HG03460 (cell line): ENCODE measurements around the gene TFF2.

ENCODE experiments used
- ATAC-seq: cut with Tn5 transposase; IDR thresholded peaks from one replicate; pipeline ENCODE4 v1.9.1; 2021; ENCODE audit not compliant: unreplicated experiment

The TFF2 gene

DNA sequence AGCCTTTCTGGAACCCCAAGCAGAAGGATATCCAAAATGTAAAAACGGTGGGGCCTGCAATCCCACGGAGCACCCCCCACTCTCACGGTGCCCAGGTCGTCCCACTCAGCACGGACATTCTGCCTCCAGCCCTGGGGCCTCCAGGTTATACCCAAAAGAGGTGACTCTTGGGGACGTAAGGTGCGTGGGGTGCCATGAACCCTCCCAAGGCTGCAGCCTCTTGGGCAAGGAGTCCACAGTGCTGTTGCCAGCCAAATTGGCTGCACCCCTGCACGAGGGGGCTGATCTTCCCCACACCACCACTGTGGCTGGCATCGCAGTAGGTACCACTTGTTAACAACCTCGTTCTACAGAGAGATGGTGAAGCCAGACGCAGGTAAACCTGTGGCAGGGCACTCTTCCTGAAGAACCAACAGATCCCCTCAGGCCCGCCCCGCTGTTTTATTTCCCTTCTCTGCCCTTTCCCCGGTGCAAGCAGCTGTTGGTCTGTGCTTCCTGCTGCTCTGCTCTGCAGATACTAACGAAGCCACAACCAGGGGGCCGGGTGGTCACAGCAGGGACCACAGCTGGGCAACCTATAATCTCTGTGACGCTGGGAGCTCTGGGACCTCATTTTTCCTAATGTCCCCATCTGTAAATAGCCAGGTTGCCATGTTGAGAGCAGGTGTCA lies 44.3 kb downstream of the TFF2 start:
- no peak for ATAC-seq

DNA sequence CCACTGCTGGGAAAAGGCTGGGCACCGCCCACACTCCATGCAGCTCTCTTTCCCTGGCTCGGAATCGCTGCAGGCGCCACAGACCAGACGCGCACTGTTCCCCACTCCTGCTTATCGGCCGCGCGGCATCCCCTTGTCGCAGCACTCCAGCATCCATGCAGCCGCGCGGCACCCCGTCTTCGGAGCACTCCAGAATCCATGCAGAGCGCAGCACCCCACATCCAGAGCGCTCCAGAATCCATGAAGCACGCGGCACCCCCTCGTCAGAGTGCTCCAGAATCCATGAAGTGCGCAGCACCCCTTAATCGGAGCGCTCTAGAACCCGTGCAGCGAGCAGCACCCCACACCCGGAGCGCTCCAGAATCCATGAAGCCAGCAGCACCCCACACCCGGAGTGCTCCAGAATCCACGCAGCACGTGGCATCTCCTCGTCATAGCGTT lies 45.1 kb downstream of the TFF2 start:
- no peak for ATAC-seq

DNA sequence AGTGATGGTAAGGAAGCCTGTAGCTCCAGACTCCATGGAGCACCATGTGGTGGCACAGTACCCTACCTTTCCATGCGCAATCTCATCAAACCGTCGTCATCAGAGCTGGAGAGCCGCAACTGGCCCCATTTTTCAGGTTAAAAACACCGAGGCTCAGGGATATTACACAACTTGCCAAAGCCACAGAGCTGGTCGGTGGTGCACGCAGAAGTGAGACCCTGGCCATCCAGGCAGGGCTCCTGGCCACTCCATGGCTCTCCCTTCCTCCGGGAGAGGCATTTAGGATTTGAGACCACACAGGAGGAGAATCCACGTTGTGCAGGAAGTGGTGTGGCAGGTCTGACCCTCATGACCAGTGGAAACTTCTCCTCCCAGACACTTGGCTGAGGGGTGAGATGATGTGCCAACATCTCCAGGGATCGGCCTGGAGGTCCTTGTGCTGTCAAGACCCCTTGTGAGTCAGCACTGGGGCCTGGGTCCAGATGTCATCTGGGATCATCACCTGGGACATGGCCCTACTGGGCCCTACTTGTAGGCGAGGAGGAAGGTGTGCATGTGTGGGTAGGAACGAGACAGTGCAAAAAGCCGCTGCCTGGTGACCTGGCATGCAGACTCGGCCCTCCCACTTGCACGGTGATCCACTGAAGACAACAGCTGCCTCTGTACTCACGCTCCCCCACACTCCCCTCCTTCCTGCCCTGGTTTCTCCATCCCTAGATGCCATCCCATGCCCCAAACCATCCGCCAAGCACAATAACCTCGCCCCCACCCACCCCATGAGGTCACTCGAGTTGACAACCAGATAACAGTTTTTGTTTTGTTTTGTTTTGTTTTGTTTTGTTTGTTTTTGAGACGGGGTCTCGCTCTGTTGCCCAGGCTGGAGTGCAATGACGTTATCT lies 46.0 kb downstream of the TFF2 start:
- no peak for ATAC-seq

DNA sequence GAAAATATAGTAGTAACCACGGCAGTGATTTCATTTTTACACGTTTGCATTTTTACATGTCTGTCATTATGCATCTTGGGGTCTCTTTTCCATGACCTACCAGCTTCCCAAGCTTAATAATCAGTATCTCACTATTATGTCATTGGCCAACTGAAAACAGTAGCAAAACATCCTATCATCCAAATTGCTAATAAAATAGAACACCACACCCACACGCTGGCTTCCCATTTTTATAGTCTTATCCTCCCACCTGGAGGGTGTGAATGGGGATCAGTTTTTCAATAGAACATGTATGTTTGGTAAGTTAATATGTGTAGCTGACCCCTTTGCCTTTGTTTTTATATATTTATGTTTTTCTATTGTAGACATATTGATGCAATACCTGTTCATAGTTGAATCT lies 47.4 kb downstream of the TFF2 start:
- no peak for ATAC-seq

DNA sequence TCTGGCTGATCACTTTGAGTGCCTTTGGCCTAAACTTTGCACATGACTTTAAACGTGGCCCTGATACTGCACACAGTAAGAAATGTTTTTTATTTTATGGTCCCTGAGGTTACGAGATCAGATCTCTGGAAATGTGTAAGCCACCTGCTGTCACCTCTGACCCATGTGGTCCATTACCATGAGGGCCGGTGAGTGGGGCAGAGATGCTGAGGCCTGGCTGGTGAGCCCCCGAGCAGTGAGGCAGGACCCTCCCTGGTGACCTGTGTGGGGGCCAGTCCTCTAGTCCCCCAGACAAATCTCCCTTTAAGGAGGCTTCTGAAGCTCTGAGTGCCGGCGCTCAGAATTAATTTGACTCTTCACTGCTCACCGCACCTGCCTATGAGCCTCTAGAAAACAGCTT lies 48.0 kb downstream of the TFF2 start:
- ATAC-seq = no peak

DNA sequence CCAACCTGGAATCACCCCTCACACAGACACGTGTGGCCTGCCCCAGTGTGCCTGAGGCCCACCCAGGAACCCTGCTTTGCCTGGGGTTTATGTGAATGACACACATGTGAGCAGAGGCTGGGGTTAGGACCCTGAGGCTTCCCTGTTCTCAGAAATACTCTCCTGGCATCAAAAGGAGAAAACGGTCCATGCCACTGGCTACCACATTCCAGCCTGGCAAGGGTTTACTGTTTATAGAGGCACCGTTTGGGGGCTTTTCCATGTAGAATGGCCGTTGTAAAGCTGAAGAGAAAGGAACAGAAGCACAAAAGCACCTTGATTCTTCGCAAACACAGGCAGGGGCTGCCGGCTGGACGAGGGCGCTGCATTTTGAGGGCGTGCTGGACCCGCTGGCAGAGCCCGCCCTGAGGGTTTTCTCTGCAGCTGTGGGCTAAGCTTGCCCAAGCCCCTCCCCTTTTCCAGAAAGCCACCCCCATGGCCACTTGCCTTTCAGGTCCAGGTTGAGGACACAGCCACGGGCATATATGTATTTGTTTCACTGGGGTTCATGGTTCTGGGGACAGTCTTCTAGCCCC lies 48.6 kb downstream of the TFF2 start:
- ATAC-seq = no peak

DNA sequence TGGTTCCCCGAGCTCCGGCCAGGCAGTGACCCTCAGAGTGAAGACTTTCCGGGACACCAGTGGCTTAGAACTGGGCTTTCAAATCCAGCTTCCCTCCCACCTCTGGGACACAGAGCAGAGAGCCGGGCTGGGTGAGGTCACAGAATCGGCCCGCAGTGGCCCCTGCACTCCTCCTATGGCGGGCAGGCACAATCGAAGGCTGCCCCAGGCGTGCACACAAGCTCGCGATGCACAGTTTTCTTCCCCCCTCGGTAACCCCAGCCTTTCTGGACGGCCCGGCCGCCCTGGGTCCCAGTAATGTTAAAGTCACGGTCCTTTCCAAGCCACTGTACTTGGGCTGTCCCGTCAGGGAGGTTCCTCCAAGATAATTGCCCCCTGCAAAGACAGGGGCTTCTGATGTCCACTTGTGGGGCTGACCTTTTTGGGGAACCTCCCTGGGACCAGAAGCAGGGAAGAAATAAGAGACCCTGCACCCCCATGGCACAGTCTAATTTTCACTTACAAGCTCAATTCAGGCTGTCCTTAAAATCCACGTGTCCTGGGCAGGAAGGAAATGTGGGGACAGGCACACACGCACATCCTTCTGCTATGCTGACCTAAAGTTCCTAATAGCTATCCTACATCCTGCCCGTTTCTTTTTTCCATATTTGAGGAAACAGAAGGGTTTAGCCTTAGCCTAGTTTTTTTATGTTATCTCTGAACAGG lies 49.3 kb downstream of the TFF2 start:
- no peak for ATAC-seq

DNA sequence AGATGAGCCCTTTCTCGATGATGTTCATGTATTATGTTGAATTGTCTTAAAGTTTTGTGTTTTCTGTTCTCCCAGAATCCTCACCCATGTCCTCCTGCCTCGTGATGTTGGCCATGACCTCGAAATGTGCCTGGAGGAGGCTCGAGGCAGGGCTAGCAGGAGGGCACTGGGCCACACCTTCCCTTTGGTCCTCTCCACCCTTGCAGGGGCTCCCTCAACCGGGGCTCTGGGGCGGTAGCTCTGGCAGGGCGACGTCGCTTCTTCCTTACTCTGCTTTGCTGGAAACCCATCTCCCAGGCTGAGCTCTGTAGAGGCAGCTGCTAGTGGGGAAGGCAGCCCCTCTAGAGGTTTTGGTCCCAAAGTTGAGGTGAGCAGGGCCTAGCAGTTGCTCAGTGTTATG lies 49.8 kb downstream of the TFF2 start:
- no peak for ATAC-seq

DNA sequence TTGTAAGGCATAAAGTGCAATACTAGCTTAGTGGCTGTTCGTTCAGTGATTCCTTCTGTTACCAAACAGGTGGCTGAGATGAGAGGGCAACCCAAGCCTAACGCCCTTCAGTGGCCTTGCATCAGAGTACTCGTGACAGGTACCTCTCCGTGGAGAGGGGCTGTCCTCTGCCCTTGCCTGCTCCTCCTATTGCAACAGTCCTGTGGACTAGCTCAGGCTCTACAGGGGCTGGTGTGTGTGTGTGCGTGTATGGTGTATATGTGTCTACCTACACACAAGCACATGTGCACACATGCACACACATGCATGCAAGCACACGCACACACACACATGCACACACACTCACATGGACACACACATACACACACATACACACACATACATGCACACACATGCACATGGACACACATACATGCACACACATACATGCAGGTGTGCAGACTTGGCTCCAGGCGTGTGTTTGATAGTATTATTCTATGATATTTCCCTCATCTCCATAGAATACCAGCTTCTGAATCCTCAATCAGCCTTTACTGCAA lies 50.7 kb downstream of the TFF2 start:
- ATAC-seq = no peak

DNA sequence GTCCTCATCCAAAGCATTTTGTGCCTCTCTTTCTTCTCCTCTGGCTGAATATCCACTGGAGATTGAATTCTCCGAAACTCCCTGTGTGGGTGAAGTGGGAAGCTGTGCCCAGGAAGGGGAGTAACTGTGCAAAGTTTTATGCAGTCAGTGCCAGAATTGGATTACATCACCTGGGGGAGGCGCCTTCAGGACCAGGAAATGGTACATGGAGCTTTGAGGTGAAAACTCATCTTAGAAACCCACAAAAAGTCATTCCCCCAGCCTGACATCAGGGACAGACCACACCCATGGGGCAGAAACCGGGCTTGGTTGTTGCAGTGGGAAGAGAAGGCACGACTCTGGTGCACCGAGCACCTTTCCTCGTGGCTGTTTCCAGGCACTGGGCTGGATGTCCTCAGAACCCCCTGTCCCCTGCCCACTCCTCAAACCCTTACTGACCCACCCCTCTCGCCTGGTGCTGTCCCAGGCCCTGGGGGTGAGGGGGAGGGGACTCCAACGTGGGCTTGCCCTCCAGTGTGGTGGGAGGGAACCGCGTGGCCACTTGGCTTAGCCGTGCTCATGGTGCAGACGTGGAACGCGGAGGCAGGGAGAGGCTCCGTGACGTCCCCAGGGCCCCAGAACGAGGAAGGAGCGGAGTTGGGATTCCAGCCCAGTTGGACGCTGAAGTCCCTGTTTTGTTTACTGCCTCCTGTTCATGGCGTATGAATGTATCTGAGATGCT lies 51.3 kb downstream of the TFF2 start:
- ATAC-seq = no peak

DNA sequence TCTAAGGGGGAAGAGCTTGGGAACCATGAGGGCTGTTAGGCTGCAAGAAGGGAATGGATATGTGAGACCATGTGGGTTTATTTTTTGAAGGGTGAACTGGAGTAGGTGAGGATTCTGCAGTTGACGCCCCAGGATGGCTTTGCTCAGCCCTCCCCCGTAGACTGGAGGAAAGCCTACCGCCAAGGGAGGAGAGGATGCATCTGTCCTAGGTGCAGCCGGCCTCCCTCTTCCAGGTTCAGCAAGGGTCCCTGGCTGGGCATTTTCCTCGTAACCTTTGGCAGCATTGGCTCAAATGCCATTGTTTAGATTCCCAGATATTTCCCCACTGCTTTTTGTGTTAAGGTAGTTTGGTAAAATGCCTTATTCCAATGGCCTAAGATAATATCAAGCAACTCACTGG lies 52.1 kb downstream of the TFF2 start:
- no peak for ATAC-seq

DNA sequence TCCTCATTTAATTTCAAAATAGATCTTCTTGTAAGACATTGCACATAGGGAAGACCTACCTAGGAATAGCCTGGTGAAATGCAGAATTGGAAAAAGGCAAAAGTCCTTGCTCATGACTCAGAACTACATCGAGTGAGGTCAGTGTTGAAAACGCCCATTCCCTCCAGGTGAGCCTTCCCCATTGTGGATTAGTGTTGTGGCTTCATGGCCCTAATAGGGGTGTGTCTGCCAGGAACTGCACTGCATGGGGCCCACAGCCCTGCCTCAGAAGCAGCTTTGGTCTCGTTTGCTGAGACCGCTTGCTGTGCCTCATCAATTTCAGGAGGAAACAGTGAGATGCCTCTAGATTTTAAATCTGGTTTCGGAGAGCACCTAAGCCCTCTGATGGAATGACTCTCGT lies 52.6 kb downstream of the TFF2 start:
- ATAC-seq = no peak

DNA sequence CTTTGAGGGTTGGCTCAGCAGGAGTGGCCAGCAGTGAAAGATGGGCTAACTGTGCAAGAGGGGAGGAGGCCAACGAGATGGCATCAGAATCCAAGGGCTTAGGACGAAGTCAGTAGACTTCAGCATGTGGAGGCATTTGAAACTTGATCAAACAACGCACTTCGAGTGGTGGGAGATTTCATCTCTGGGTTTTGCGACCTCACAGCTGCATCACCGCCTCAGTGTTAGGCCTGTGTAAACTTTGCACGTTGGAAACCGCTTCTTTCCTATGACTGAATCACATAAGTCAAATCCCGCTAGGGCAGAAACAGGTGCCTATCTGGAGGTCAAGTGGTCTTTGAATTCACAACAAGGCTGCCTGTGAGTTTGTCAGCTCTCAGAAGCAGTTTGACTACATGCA lies 53.4 kb downstream of the TFF2 start:
- no peak for ATAC-seq

DNA sequence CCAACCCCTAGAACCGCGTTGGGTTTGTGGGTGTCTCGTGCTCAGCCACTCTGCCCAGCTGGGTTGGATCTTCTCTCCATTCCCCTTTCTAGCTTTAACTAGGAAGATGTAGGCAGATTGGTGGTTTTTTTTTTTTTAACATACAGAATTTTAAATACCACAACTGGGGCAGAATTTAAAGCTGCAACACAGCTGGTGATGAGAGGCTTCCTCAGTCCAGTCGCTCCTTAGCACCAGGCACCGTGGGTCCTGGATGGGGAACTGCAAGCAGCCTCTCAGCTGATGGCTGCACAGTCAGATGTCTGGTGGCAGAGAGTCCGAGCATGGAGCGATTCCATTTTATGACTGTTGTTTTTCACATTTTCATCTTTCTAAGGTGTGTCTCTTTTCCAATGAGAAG lies 54.3 kb downstream of the TFF2 start:
- ATAC-seq = no peak
